Activated T-cell treated with anti-CD3 and anti-CD28 coated beads, Interleukin-2, amount 50 U/mL, for 48 hours (primary cell): Measurements from ENCODE around the gene FLT3.

Source experiments
- DNase-seq, 2 experiments: peaks; one replicate each; pipeline ENCODE4 v3.0.0-alpha.2; 2020

The FLT3 gene

GRCh38 chr13:28000567-28000966 is 99.8 kb downstream of the FLT3 start:
- DNase-seq, result no peak

- DNase-seq, result peak; percentile 38 to 39
Measured at GRCh38 chr13:27997904-27998522, 102.4 kb downstream of the FLT3 start.

- no peak for DNase-seq
Measured at GRCh38 chr13:27991881-27992280, 108.5 kb downstream of the FLT3 start.

GRCh38 chr13:27988520-27988919 is 111.9 kb downstream of the FLT3 start, which contains the start of gene URAD:
Gene URAD, minus strand, starts transcription at chr13:27988693. Its CDS starts 56 bp downstream, at chr13:27988637.
- no peak for DNase-seq

DNA sequence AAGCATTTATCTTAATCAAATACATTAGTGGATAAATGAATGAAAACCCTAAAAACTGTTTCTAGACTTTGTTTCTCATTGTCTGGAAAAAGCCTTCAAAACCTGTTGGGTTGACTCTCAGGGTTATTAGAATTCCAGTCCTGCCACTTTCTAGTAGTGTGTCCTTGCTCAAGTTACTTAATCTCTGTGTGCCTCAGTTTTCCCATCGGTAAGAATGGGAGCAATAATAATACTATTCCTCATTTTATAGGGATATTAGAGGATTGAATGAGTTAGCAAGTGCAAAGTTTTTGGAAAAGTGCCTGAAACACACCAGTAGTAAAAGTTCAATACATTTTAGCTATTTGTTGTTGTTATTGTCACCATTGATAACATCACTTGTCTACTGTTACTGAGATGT is 114.8 kb downstream of the FLT3 start:
- no peak for DNase-seq

GRCh38 chr13:27982361-27982760 is 118.0 kb downstream of the FLT3 start:
- no peak for DNase-seq

GRCh38 chr13:27981006-27981708 is 119.2 kb downstream of the FLT3 start:
- no peak for DNase-seq

DNA sequence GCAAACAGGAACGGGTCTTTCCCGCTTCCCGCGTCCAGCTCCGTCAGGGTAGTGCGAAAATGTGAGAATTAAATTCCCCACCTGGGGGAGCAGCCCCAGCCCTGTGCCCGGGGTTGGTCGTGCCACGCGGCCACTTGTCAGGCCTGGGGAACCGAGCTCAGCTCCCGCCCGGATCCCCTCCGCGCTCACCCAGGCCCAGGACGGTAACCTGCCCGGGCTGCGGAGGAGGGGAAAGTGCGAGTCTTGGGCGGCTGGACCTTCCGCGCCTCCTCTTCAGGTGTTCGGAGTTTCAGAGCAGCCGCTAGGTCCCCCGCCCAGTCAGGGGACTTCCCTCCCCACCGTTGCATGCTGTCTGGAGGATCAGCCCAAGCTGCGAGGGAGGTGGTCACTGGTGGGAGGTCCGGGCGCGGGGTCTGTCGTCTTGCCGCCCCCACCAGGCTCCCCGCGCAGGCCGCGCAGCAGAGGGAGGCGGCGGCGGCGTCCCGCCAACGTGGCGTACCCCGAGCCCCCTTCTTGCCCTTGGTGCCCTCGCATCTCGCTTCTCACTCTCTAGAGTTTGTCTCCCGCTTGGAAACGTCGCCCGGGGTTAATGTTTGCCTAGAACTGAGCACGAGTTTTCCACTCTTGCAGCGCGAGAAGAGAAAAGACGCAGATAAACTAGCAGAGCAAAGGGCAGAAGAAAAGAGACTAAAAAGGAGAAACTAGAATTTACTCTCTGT is 119.9 kb downstream of the FLT3 start:
- DNase-seq, result no peak

DNA sequence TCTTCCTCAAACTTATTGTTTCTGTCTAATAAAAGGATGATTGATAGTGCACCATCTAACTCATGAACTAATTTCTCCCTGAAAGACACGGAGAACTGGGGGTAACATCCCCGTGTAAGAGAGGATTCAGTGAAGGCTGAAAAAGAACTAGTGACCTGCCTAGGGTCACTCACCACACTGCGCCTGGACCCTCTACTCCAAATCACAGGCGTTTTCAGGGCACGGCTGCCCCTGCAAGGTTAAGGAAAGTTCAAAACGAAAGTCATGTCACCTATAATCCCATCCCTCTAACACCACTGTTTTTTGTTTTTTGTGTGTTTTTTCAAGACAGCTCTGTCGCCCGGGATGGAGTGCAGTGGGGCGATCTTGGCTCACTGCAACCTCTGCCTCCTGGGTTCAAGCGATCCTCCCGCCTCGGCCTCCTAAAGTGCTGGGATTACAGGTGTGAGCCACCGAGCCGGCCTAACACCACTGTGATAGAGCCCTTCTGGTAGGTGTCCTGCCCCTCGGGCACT is 120.6 kb downstream of the FLT3 start:
- DNase-seq, result no peak

GRCh38 chr13:27979001-27979643 is 121.3 kb downstream of the FLT3 start:
- DNase-seq, result no peak

DNA sequence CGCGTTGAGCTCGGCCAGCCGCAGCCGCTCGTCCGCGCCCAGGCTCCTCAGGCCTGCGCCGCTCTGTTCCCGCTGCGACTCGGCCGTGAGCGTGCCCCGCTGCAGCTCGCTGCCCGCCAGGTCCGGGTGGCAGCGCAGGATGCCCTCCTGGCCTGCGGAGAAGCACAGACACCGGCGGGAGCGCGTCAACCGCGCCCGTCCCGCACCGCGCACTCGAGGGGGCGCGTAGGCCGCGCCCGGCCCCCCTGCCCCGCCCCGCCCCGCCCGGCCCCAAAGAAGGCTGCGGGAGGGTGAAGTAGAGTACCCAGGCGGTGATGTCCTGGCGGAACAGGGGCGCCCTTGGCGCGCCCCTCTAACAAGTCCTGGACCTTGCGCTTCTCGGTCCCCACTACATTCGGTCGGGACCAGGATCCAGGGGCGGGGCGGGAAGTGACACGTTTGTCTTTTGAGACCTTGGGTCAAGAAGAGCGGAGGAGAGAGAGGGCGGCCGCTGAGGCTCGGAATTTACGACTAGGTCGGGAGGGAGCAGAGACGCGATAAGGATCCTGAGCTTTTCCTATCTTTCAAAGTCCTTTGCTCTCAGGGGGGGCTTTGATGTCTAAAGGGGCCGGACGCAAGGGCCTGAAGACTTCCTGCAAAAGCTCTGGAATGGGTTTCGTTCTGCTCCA is 121.9 kb downstream of the FLT3 start:
- DNase-seq, result no peak

DNA sequence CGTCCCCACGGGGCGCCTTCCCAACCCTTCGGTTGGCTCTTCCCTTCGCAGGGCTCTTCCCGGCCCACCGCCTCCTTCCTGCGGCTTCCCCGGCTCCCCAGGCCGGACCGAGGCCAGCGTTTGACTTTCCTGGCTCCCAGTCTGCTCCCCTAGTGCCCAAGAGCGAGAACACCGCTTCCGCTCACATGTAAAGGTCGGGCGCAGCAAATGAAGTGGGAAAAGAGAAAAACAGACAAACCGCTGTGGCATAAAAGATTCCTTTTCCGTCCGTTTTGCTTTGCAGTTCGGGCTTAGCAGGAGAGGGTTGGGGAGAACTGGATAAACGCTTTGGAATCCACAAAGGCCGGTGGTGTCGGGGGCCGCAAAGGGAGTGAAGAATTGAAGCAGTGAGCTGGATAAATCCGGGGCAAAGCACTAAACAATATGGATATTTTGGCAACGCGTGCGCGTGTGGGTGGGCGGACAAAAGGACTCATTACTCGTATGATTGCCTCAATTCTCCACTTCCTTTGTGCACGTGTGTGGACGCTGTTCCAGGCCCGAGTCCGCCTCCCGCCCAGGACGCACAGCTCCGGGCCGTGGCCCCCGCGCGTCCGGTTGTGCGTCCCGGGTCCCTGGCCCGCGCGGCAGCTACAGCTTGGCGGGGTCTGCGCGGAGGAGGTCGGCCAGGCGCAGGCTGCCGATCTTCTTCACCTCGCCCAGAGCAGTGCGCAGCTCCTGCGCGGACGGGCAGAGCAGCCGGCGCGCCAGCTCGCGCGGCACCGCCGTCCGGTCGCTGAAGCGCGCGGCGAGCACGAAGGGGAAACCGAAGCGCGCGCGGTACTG is 122.7 kb downstream of the FLT3 start:
- no peak for DNase-seq

DNA sequence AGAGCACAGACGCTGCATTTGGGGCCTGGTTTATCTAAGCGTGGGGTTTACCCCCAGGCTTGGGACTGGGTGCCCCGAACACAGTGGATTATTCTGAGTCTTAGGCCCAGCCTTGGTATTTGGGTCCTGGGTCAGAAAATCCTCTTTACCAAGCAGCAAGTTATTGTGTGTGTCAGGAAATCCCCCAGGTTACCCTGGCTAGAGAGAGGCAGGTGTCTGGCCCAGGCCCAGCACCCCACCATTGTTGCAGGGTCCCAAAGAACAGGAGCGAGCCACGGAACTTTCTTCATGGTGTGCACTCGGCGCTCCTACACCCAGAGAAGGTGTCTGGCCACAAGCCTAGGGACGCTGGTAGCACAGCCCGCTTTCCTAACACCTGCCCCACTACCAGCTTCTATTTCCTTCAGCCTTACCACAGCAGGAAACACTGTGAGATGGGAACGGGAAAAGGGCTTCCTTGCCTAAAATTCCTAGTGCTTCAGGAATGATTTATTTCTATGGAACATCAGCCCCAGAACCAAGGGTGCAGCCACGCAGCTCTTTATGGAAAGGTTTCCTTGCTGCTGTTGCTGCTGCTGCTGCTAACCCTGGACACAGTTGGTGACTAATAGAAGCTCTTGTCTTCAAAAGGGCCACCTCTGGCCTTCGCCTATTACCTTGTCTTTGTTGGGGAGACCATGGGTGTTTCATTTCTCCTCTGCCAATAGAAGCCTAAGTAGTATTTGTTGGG is 123.8 kb downstream of the FLT3 start:
- no peak for DNase-seq

DNA sequence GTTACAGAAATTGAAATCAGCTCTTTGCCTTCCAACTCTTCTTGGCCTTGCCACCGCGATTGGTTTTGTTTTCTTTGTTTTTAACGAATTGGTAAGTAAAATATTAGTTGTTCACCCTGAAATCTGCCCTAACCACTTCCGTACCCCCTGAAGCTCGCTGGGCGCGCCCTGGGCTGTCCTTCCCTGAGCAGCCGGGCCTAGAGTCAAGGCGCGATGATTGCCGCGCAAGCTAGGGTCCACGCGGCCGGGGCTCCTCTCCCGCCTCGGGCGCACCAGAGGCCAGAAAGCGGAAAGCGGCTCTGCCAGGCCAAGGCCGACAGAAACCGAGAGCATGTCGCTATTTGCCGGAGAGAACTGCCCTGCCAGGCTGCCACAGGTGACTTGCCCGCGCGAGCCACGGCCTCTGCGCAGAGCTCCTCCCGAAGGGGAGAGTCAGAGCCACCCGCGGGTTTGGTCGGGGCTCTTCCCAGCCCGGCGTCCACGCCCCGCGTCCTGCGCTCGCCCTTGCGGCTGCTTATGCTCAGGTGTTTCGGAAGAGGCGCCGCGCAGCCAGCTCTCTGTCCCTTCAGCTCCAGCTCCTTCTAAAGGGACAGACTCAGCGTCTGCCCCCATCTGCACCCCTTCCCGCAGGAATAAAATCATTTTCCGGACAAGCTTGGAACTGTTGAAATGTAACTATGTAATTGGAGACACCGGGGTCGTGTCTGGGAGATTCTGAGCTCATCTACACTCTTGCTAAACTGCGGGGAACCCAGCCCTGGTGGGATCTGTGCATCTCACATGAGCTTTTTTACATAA is 124.6 kb downstream of the FLT3 start:
- no peak for DNase-seq

GRCh38 chr13:27973961-27974662 is 126.3 kb downstream of the FLT3 start:
- DNase-seq, result no peak

DNA sequence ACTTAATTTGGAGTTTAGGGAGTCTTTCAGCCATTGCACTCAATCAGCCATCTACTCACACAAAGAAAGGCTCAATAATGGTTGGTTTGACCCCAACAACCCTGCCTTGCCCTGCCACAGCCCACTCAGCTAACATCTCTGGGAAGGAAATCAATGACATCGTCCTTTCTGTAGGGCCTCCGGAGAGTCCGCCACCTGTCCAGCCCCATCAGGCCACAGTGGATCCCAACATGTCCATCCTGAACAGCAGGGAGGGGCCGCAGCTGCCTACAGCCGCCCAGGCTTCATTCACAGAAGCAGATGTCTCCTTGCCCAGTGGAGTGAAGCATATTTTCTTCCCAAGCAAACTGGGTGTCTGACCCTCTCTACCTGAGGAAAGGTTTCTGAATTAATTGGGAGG is 127.1 kb downstream of the FLT3 start:
- DNase-seq, result no peak

GRCh38 chr13:27972478-27972820 is 127.9 kb downstream of the FLT3 start:
- DNase-seq, result no peak

- DNase-seq, result no peak
Measured at GRCh38 chr13:27971776-27972477, 128.4 kb downstream of the FLT3 start.

GRCh38 chr13:27971236-27971645 is 129.1 kb downstream of the FLT3 start:
- DNase-seq, result no peak
